Stimulated activated CD8-positive, alpha-beta memory T cell treated with anti-CD3 and anti-CD28 coated beads, Interleukin-12 subunit alpha, Interleukin-12 subunit beta, amount 100 ng/mL, for 4 hours (primary cell): ENCODE measurements around the gene PYGM.

ENCODE experiments used
- DNase-seq: peaks from one replicate; pipeline ENCODE4 v3.0.0-alpha.2; 2020; ENCODE audit warnings: low read depth

PYGM gene

GRCh38 chr11:64735725-64736259, 24.0 kb downstream of the PYGM start:
- DNase-seq, result no peak

- no peak for DNase-seq
These were observed 24.7 kb downstream of the PYGM start for GRCh38 chr11:64734811-64735724.

GRCh38 chr11:64731601-64732000, 28.2 kb downstream of the PYGM start:
- no peak for DNase-seq

GRCh38 chr11:64729851-64730382, 29.9 kb downstream of the PYGM start:
- DNase-seq, result no peak

- no peak for DNase-seq
These were observed 30.9 kb downstream of the PYGM start for GRCh38 chr11:64728757-64729365.

- no peak for DNase-seq
These were observed 32.8 kb downstream of the PYGM start for GRCh38 chr11:64726867-64727530.

- DNase-seq, result no peak
These were observed 33.5 kb downstream of the PYGM start for GRCh38 chr11:64726211-64726641.

- DNase-seq, result no peak
These were observed 34.8 kb downstream of the PYGM start for GRCh38 chr11:64724863-64725532.

- no peak for DNase-seq
These were observed 35.6 kb downstream of the PYGM start for GRCh38 chr11:64723907-64724862.

GRCh38 chr11:64723117-64723906, 36.5 kb downstream of the PYGM start, which contains the start of gene NRXN2:
Gene NRXN2, minus strand, starts transcription at chr11:64723197. Its CDS starts 9,498 bp downstream, at chr11:64713699.
- DNase-seq, result peak; percentile 70

- no peak for DNase-seq
These were observed 37.4 kb downstream of the PYGM start for GRCh38 chr11:64722141-64723065.

- DNase-seq, result no peak
These were observed 38.4 kb downstream of the PYGM start for GRCh38 chr11:64721359-64721699.

- DNase-seq, result no peak
These were observed 39.0 kb downstream of the PYGM start for GRCh38 chr11:64720640-64721358.

- no peak for DNase-seq
These were observed 39.6 kb downstream of the PYGM start for GRCh38 chr11:64720167-64720566.

GRCh38 chr11:64719406-64719805, 40.4 kb downstream of the PYGM start:
- DNase-seq, result no peak

GRCh38 chr11:64718780-64719124, 41.0 kb downstream of the PYGM start:
- DNase-seq, result no peak

GRCh38 chr11:64718084-64718779, 41.5 kb downstream of the PYGM start:
- no peak for DNase-seq

GRCh38 chr11:64717268-64717578, 42.6 kb downstream of the PYGM start:
- DNase-seq, result no peak
